Kidney glomerular epithelial cell (primary cell): ENCODE data around the gene FAM50B.

Source experiments
- DNase-seq: peaks from one replicate; lab custom pipeline; 2025; lab: John Stamatoyannopoulos, UW

The FAM50B gene

GRCh38 chr6:3819161-3820110 is 29.7 kb upstream of the FAM50B start:
- no peak for DNase-seq

- no peak for DNase-seq
Observed at GRCh38 chr6:3820563-3820962, 28.6 kb upstream of the FAM50B start.

- peak; percentile 6 for DNase-seq
Observed at GRCh38 chr6:3822747-3823445, 26.3 kb upstream of the FAM50B start.

- DNase-seq = no peak
Observed at GRCh38 chr6:3823671-3824070, 25.5 kb upstream of the FAM50B start.

- DNase-seq = no peak
Observed at GRCh38 chr6:3825331-3825831, 23.8 kb upstream of the FAM50B start.

GRCh38 chr6:3825851-3826581 is 23.2 kb upstream of the FAM50B start:
- DNase-seq = peak; percentile 98

GRCh38 chr6:3829285-3829684 is 19.9 kb upstream of the FAM50B start:
- no peak for DNase-seq

- DNase-seq = no peak
Observed at GRCh38 chr6:3830806-3831205, 18.4 kb upstream of the FAM50B start.

- no peak for DNase-seq
Observed at GRCh38 chr6:3831761-3832530, 17.2 kb upstream of the FAM50B start.

- DNase-seq = no peak
Observed at GRCh38 chr6:3835055-3835731, 14.0 kb upstream of the FAM50B start.

GRCh38 chr6:3835785-3836184 is 13.4 kb upstream of the FAM50B start:
- DNase-seq = no peak

GRCh38 chr6:3836566-3836965 is 12.6 kb upstream of the FAM50B start:
- no peak for DNase-seq

- DNase-seq = no peak
Observed at GRCh38 chr6:3837781-3838180, 11.4 kb upstream of the FAM50B start.

GRCh38 chr6:3838992-3839867 is 9.9 kb upstream of the FAM50B start:
- DNase-seq = peak; percentile 81

GRCh38 chr6:3841066-3841454 is 8.1 kb upstream of the FAM50B start:
- no peak for DNase-seq

- peak; percentile 6 for DNase-seq
Observed at GRCh38 chr6:3841711-3842565, 7.2 kb upstream of the FAM50B start.

- no peak for DNase-seq
Observed at GRCh38 chr6:3843379-3844096, 5.6 kb upstream of the FAM50B start.

- peak; percentile 45 for DNase-seq
Observed at GRCh38 chr6:3844097-3844463, 5.1 kb upstream of the FAM50B start.
